Panc1 (cell line): Measurements from ENCODE around the gene SHE. TPM values are rescaled to one million over a fixed set of nuclear protein-coding genes. Genes with fewer than 3 reads are reported as not detected.

Experiments
- ATAC-seq: fragments of 200-7000 bp; cut with Tn5 transposase; 2 replicates; pipeline ENCODE4 v1.9.1; 2020; ENCODE audit warnings: mild to moderate bottlenecking, moderate library complexity
- BruUV-seq: library from RNA; stranded (reverse); fragments of 400-500 nt; replicated peaks from 2 replicates; lab custom pipeline; 2021; lab: Mats Ljungman, UMichigan
- CTCF ChIA-PET: fragments of 300-600 bp; sonication (Branson Sonifier 250); formaldehyde crosslinking; loops from one replicate; lab custom pipeline; 2022; ENCODE audit warnings: antibody characterized with exemption; lab: Charles Lee
- POLR2A ChIA-PET: fragments of 300-600 bp; sonication (Branson Sonifier 250); formaldehyde crosslinking; loops from one replicate; lab custom pipeline; 2022; ENCODE audit warnings: antibody characterized with exemption; lab: Charles Lee
- DNase-seq: peaks from one replicate; pipeline ENCODE4 v3.0.0-alpha.2; 2010; ENCODE audit warnings: low read depth, low spot score
- H3K27ac ChIP-seq: 2 replicates; pipeline ENCODE4 v1.5.1; 2011; ENCODE audit warnings: mild to moderate bottlenecking, low read length, inconsistent platforms
- H3K27me3 ChIP-seq: fragments of 200-500 bp; sonication (Bioruptor generic); 2 replicates; pipeline ENCODE4 v1.6.0; 2014; ENCODE audit warnings: low read length, inconsistent platforms; ENCODE audit not compliant: control insufficient read depth, insufficient read depth
- H3K36me3 ChIP-seq: fragments of 200-500 bp; sonication (Bioruptor generic); 2 replicates; pipeline ENCODE4 v1.5.1; 2014; ENCODE audit warnings: inconsistent platforms, mild to moderate bottlenecking, low read length, moderate library complexity; ENCODE audit not compliant: control insufficient read depth, insufficient read depth
- H3K4me1 ChIP-seq: 2 replicates; pipeline ENCODE4 v1.5.1; 2011; ENCODE audit warnings: inconsistent platforms, mild to moderate bottlenecking, low read length, moderate library complexity; ENCODE audit not compliant: control insufficient read depth, insufficient read depth
- H3K4me3 ChIP-seq, 2 experiments: 2 replicates each; pipeline ENCODE4 v1.5.1; 2011 to 2012; ENCODE audit warnings: low read depth in 2 of 2, low read length in 2 of 2, mild to moderate bottlenecking in 2 of 2, inconsistent platforms in 1 of 2, moderate library complexity in 1 of 2
- H3K9me3 ChIP-seq: fragments of 200-500 bp; sonication (Bioruptor generic); 2 replicates; pipeline ENCODE4 v1.5.1; 2014; ENCODE audit warnings: low read depth, mild to moderate bottlenecking, inconsistent platforms, low read length, moderate library complexity; ENCODE audit not compliant: control insufficient read depth, insufficient read depth
- CTCF ChIP-seq: fragments of 450-650 bp; IDR thresholded peaks from 2 replicates; pipeline ENCODE4 v1.5.1; 2017; ENCODE audit warnings: mild to moderate bottlenecking
- POLR2AphosphoS5 ChIP-seq: IDR thresholded peaks from 2 replicates; pipeline ENCODE4 v1.6.1; 2012; ENCODE audit warnings: mild to moderate bottlenecking, low read depth, low read length, moderate library complexity
- REST ChIP-seq, 2 experiments: IDR thresholded peaks; 2 replicates each; pipeline ENCODE4 v1.6.1; 2011 to 2012; ENCODE audit warnings: low read depth in 2 of 2, control low read depth in 1 of 2, low read length in 1 of 2, mild to moderate bottlenecking in 1 of 2, moderate library complexity in 1 of 2; ENCODE audit not compliant: insufficient read depth in 1 of 2
- SIN3A ChIP-seq: IDR thresholded peaks from 2 replicates; pipeline ENCODE4 v1.6.1; 2012; ENCODE audit warnings: low read depth, mild to moderate bottlenecking, low read length, moderate library complexity, borderline replicate concordance; ENCODE audit not compliant: insufficient read depth
- TCF7L2 ChIP-seq: IDR thresholded peaks from 2 replicates; pipeline ENCODE4 v1.6.1; 2011; ENCODE audit warnings: mild to moderate bottlenecking, low read depth, low read length, inconsistent platforms
- in situ Hi-C: cut with HindIII; loops from 2 replicates; pipeline ENCODE4 v1.10.0; 2016; ENCODE audit warnings: low sequenced_read_pairs, low pct_unique_long_range_greater_than_20kb
- intact Hi-C: fragments of 100-400 bp; cut with micrococcal nuclease; formaldehyde crosslinking; loops from one replicate; pipeline ENCODE4 v1.10.0; 2022; ENCODE audit not compliant: unreplicated experiment
- total RNA-seq: library from RNA; stranded (reverse); gene quantifications from one replicate; pipeline ENCODE4 v1.2.1, GENCODE V29; 2021; ENCODE audit not compliant: unreplicated experiment

Gene SHE
- total RNA-seq, 1 experiment from 2014 or later: 0.03 TPM

GRCh38 chr1:154479764-154480421 lies 22.3 kb downstream of the SHE start:
- ChIA-PET POLR2A (no interaction called here), CTCF (interaction anchor here (0.7 to 4.6 kb wide), 5 partner anchors 63 to 399 kb away, joined by 3 to 42 read pairs (median 3); no protein-coding TSS in a partner anchor)
- Histone ChIP-seq H3K27me3 (no peaks in the 10 kb centered on the region), H3K9me3 (no peaks in the 10 kb centered on the region), H3K4me1 (peaks cover 2% of the 10 kb centered on the region; the same call in 1 of the 2 replicates), H3K36me3 (no peaks in the 10 kb centered on the region), H3K27ac (no peak overlapping the region), H3K4me3 (no peak overlapping the region)
- in situ Hi-C loops: no loop called here
- no peak for TF ChIP-seq POLR2AphosphoS5
- peak; percentile 94 for TF ChIP-seq CTCF
- BruUV-seq: no TSS peak
- peak; percentile 98 for ATAC-seq
- peak; percentile 86 for DNase-seq
- intact Hi-C loops: loop anchor here (5.0 kb wide), 2 partner anchors 67 to 457 kb away; partner anchors contain the start of gene PMVK

DNA sequence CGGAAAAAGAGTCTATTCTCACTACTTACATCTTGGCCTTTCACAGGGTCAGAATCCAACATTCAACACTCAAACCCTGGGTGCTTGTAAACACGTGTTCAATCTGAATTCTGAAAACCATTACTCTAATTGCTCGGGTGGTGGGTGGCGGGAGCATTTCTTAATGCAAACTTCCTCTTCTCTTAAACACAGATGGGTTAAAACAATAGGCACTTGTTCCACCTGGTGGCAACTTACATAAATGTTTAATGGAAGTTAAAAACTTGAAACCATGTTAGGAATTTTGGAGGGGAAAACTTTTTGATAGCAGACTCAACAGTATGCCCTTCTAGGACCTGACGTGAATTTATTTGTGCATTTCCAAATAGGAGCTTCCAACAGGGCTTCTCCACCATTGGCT lies 23.6 kb downstream of the SHE start:
- no peak for TF ChIP-seq TCF7L2
- TF ChIP-seq REST (IDR thresholded peaks at IDR 0.05; ENCODE audit: insufficient read depth in 1 of 2, low read depth in 2 of 2, low read length in 1 of 2): no peak
- no peak for TF ChIP-seq SIN3A
- no peak for TF ChIP-seq CTCF
- no peak for TF ChIP-seq POLR2AphosphoS5
- no peak for DNase-seq
- ATAC-seq: no peak
- Histone ChIP-seq H3K27ac (no peak overlapping the region; the same call in 1 of the 2 replicates), H3K27me3 (no peaks in the 10 kb centered on the region), H3K4me1 (peaks cover 2% of the 10 kb centered on the region; the same call in 1 of the 2 replicates), H3K36me3 (no peaks in the 10 kb centered on the region), H3K4me3 (no peak overlapping the region), H3K9me3 (no peaks in the 10 kb centered on the region)
- intact Hi-C loops (no loop called here), in situ Hi-C loops (no loop called here)
- ChIA-PET CTCF (interaction anchor here (1.3 to 4.6 kb wide), 2 partner anchors 68 to 70 kb away, joined by 3 to 42 read pairs; no protein-coding TSS in a partner anchor), POLR2A (no interaction called here)
- no TSS peak for BruUV-seq
